ENCODE data around the gene FER.

- TF ChIP-seq CTCF (IDR thresholded peaks at IDR 0.05; ENCODE audit: insufficient read depth, low read length): no peak
- TF ChIP-seq POLR2AphosphoS5 (IDR thresholded peaks at IDR 0.05; ENCODE audit: low read depth): no peak
- no peak for TF ChIP-seq REST (IDR thresholded peaks at IDR 0.05; ENCODE audit: insufficient replicate concordance, low read depth)
- TF ChIP-seq GABPA (IDR thresholded peaks at IDR 0.05; ENCODE audit: low read depth): no peak
These were observed 25.6 kb downstream of the FER start for GRCh38 chr5:108773330-108773729.

Measured in HL-60 (cell line).